ENCODE results near the gene FZD1. TPM values are rescaled to one million over a fixed set of nuclear protein-coding genes. Genes with fewer than 3 reads are reported as not detected.

The FZD1 gene
- total RNA-seq, 4 donors from 2014 or later = 8.6 to 14.5 (median 10.4) TPM

DNA sequence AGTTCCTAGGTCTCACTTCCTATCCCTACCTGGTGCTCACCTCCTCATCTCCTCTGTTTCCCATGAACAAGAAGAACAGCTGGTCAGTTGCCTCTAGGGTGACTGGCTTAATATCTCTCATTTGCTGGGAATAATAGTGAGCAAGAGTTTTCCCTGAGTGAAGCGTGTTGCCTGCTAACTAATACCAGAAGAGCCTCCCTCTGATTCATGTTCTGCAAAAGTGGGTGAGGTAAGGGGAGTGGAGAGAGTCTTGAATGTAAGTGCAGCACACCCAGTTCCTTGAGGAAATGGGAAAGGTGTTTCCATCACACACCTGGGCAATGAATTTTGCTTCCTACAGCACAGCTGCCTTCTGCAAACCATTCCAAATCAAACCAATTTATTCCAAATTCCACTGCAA lies 29.6 kb downstream of the FZD1 start:
- WGBS, 2 donors = 38 to 89% methylated on average over 1 of the region's 1 CpG
- no peak for DNase-seq
- intact Hi-C loops (cut with DNase I) = no loop called here
- Histone ChIP-seq H3K9me3 (no peaks in the 10 kb centered on the region), H3K4me1 (peaks cover 0 to 19% (median 0%) of the 10 kb centered on the region in 3 donors), H3K27ac (peak overlapping the region in 1 of 4 donors; percentile 27), H3K36me3 (no peaks in the 10 kb centered on the region), H3K27me3 (no peaks in the 10 kb centered on the region), H3K4me3 (no peak overlapping the region)
- TF ChIP-seq POLR2A (IDR thresholded peaks at IDR 0.05) = no peak
- TF ChIP-seq, protein P1, sequence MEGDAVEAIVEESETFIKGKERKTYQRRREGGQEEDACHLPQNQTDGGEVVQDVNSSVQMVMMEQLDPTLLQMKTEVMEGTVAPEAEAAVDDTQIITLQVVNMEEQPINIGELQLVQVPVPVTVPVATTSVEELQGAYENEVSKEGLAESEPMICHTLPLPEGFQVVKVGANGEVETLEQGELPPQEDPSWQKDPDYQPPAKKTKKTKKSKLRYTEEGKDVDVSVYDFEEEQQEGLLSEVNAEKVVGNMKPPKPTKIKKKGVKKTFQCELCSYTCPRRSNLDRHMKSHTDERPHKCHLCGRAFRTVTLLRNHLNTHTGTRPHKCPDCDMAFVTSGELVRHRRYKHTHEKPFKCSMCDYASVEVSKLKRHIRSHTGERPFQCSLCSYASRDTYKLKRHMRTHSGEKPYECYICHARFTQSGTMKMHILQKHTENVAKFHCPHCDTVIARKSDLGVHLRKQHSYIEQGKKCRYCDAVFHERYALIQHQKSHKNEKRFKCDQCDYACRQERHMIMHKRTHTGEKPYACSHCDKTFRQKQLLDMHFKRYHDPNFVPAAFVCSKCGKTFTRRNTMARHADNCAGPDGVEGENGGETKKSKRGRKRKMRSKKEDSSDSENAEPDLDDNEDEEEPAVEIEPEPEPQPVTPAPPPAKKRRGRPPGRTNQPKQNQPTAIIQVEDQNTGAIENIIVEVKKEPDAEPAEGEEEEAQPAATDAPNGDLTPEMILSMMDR (IDR thresholded peaks at IDR 0.05) = no peak

- no peak for DNase-seq
- Histone ChIP-seq H3K9me3 (no peaks in the 10 kb centered on the region), H3K27me3 (no peaks in the 10 kb centered on the region), H3K36me3 (no peaks in the 10 kb centered on the region), H3K4me3 (no peak overlapping the region), H3K27ac (no peak overlapping the region), H3K4me1 (peaks cover 0 to 15% (median 0%) of the 10 kb centered on the region in 3 donors)
- intact Hi-C loops (cut with DNase I) = no loop called here
- 88 to 92% methylated on average over 6 of the region's 6 CpGs for WGBS, 2 donors
- TF ChIP-seq, protein P1 (IDR thresholded peaks at IDR 0.05) = no peak
- no peak for TF ChIP-seq POLR2A (IDR thresholded peaks at IDR 0.05)
These were observed 30.5 kb downstream of the FZD1 start for GRCh38 chr7:91294639-91295220.

GRCh38 chr7:91295576-91295975 lies 31.3 kb downstream of the FZD1 start:
- Histone ChIP-seq H3K36me3 (no peaks in the 10 kb centered on the region), H3K27me3 (no peaks in the 10 kb centered on the region), H3K4me1 (peaks cover 0 to 15% (median 0%) of the 10 kb centered on the region in 3 donors), H3K27ac (no peak overlapping the region), H3K9me3 (no peaks in the 10 kb centered on the region), H3K4me3 (no peak overlapping the region)
- DNase-seq = no peak
- TF ChIP-seq POLR2A (IDR thresholded peaks at IDR 0.05) = no peak
- TF ChIP-seq, protein P1 (IDR thresholded peaks at IDR 0.05) = no peak
- WGBS, 2 donors = 48 to 73% methylated on average over 3 of the region's 3 CpGs
- intact Hi-C loops (cut with DNase I) = no loop called here

GRCh38 chr7:91297939-91298338 lies 33.7 kb downstream of the FZD1 start:
- H3K27ac ChIP-seq = no peak overlapping the region
- WGBS, 2 donors = 62 to 79% methylated on average over 1 of the region's 1 CpG
- H3K4me3 ChIP-seq = no peak overlapping the region
- no peaks in the 10 kb centered on the region for H3K9me3 ChIP-seq
- no peak for DNase-seq
- peaks cover 0 to 18% (median 0%) of the 10 kb centered on the region in 3 donors for H3K4me1 ChIP-seq
- intact Hi-C loops (cut with DNase I) = no loop called here
- TF ChIP-seq, protein P1 (IDR thresholded peaks at IDR 0.05) = no peak
- TF ChIP-seq POLR2A (IDR thresholded peaks at IDR 0.05) = no peak
- H3K36me3 ChIP-seq = no peaks in the 10 kb centered on the region
- H3K27me3 ChIP-seq = no peaks in the 10 kb centered on the region

- Histone ChIP-seq H3K4me3 (no peak overlapping the region), H3K27me3 (no peaks in the 10 kb centered on the region), H3K9me3 (no peaks in the 10 kb centered on the region), H3K36me3 (no peaks in the 10 kb centered on the region), H3K4me1 (peaks cover 0 to 8% (median 0%) of the 10 kb centered on the region in 3 donors), H3K27ac (no peak overlapping the region)
- intact Hi-C loops (cut with DNase I) = no loop called here
- 79% methylated on average over 6 of the region's 6 CpGs for WGBS, 2 donors
- no peak for DNase-seq
- TF ChIP-seq, protein P1 (IDR thresholded peaks at IDR 0.05) = no peak
- no peak for TF ChIP-seq POLR2A (IDR thresholded peaks at IDR 0.05)
These were observed 35.9 kb downstream of the FZD1 start for GRCh38 chr7:91299952-91300775.
